Iris pigment epithelial cell (primary cell): ENCODE results near the gene SAMD9.
A peak's percentile ranks its signal among the peaks of the same experiment; 100 is the strongest.
"Not testable (repeated sequence)": the region's sequence is repeated elsewhere in the genome, so short reads cannot be mapped to it uniquely, and the experiment has no call there.

Experiments used
- DNase-seq: peaks from one replicate; pipeline ENCODE4 v3.0.0-alpha.2; 2011; ENCODE audit warnings: low read depth

Gene SAMD9

GRCh38 chr7:93120592-93121549 is 3.1 kb upstream of the SAMD9 start:
- no peak for DNase-seq

- DNase-seq = no peak
Measured at GRCh38 chr7:93119191-93119905, 1.6 kb upstream of the SAMD9 start.

- no peak for DNase-seq
Measured at GRCh38 chr7:93117327-93117726, 452 bp downstream of the SAMD9 start.

- peak; percentile 69 for DNase-seq
Measured at GRCh38 chr7:93115796-93116195, 2.0 kb downstream of the SAMD9 start.

GRCh38 chr7:93108003-93108402 is 9.8 kb downstream of the SAMD9 start:
- no peak for DNase-seq

GRCh38 chr7:93097388-93097787 is 20.4 kb downstream of the SAMD9 start:
- DNase-seq = no peak

- DNase-seq = peak; percentile 76
Measured at GRCh38 chr7:93092757-93093370, 24.9 kb downstream of the SAMD9 start.

GRCh38 chr7:93073357-93073756 is 44.4 kb downstream of the SAMD9 start:
- DNase-seq = not testable (repeated sequence)

GRCh38 chr7:93062599-93062998 is 55.2 kb downstream of the SAMD9 start:
- no peak for DNase-seq

GRCh38 chr7:93060865-93061264 is 56.9 kb downstream of the SAMD9 start:
- DNase-seq = no peak

- DNase-seq = no peak
Measured at GRCh38 chr7:93060025-93060424, 57.8 kb downstream of the SAMD9 start.

- DNase-seq = not testable (repeated sequence)
Measured at GRCh38 chr7:93056621-93057020, 61.2 kb downstream of the SAMD9 start.

- peak; percentile 37 for DNase-seq
Measured at GRCh38 chr7:93055543-93056107, 62.2 kb downstream of the SAMD9 start.

GRCh38 chr7:93054975-93055374 is 62.8 kb downstream of the SAMD9 start:
- DNase-seq = no peak

GRCh38 chr7:93053949-93054943 is 63.5 kb downstream of the SAMD9 start:
- no peak for DNase-seq

GRCh38 chr7:93053209-93053948 is 64.4 kb downstream of the SAMD9 start:
- DNase-seq = no peak

GRCh38 chr7:93051660-93052059 is 66.1 kb downstream of the SAMD9 start:
- DNase-seq = no peak
